HL-60/S4 (cell line): Measurements from ENCODE around the gene OR5J2.
"Not testable (repeated sequence)": the region's sequence is repeated elsewhere in the genome, so short reads cannot be mapped to it uniquely, and the experiment has no call there.

Experiments
- in situ Hi-C: fragments of 300-500 bp; cut with MboI; formaldehyde crosslinking; loops from 2 replicates; pipeline ENCODE4 v1.14.3; 2022; ENCODE audit warnings: low sequenced_read_pairs

Gene OR5J2

DNA sequence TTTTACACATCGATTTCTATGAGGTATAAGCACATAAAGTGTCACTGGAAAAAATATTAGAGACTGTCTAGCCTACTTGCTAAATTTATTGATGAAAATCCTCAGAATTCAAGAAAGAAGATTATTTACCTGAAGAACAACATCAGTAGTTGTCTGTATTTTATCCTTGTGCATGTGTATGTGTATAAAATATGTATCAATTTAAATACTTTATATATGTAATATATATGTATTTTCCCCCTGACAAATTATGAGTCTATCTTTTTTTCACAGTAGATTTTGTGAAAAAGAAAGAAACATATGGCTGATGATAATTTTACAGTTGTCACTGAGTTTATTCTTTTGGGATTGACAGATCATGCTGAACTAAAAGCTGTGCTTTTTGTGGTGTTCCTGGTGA is at the start of gene OR5J2:
OR5J2 (plus strand) TSS at position 301 of the 400 bp plus-strand sequence; CDS start at position 301, 0 bp downstream.
- in situ Hi-C loops = no loop called here

- in situ Hi-C loops = no loop called here
Measured at GRCh38 chr11:56140151-56140661, 36.2 kb upstream of the OR5J2 start, which contains the start of gene OR8J3. Gene OR8J3, minus strand, starts transcription at chr11:56140201. Its CDS starts 2,483 bp downstream, at chr11:56137718.

- in situ Hi-C loops = not testable (repeated sequence)
Measured at GRCh38 chr11:56143681-56144080, 32.7 kb upstream of the OR5J2 start.

GRCh38 chr11:56151376-56151775 is 25.0 kb upstream of the OR5J2 start:
- in situ Hi-C loops = no loop called here

GRCh38 chr11:56152333-56152732 is 24.1 kb upstream of the OR5J2 start:
- in situ Hi-C loops = no loop called here

- in situ Hi-C loops = no loop called here
Measured at GRCh38 chr11:56160217-56160616, 16.2 kb upstream of the OR5J2 start, which contains the start of gene OR8K5. Gene OR8K5, minus strand, starts transcription at chr11:56160317. Its CDS starts 0 bp downstream, at chr11:56160317.

GRCh38 chr11:56163804-56164203 is 12.6 kb upstream of the OR5J2 start:
- in situ Hi-C loops = no loop called here

DNA sequence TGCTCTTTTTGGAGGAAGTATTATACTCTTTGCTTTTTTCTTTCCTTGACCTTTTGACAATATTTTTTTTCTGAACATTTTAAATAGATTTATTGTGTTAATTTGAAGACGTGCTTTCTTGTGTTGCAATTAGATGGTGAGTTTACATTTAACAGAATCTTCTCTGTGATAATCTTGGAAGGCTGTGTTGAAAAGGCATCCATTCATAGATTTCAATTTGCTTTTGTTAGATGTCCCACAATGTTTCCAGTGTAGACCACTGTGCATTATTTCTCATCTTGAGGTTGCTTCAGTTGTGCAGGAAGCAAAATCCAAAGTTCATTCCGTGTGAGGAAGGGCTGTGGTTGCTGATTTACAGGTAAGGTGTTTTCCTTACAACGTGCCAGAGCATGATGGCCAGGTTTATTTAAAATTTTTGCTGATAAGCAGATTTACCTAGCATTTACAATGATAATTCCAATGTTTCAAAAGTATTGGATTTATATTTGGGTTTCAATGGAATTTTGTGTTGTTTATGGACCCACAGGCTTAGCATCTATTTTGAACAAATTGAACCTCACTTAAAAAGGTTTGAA is 4.1 kb upstream of the OR5J2 start:
- in situ Hi-C loops = no loop called here

DNA sequence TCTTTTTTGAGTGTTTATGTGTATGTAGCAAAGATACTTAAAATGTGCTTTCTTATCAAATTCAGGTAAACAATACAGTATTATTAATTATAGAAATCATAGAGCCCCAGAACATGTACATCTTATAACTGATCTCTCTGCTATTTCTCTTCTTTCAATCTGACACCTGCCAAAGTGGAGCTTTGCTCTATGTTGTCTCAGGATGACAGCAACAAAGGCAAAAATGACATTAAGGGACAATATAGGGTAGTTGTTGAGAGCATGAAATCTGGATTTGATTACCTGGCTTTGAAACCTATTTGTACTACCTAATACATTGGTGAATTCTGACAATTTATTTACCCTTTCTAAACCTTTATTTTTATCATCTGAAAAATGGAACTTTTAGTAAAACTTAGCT is 7.0 kb downstream of the OR5J2 start:
- in situ Hi-C loops = no loop called here

- in situ Hi-C loops = no loop called here
Measured at GRCh38 chr11:56188602-56189001, 12.2 kb downstream of the OR5J2 start.

DNA sequence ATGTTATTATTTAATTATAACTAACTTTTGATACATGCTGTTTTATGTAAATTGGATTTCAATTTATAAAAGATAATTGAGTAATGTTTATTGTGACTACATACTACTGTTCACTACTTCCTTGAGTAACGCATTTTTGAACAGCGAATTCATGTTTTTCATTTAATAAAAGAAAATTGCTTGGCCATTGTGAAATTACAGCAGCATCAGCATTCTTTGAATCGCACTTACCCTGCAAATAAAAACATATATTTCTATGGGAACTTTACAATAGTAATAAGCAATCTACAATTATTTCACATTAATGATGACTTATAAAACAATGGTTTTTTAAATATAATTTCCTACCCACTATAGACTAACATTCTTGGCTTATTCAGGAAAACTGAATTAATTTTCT is 20.3 kb downstream of the OR5J2 start:
- in situ Hi-C loops = no loop called here

- in situ Hi-C loops = no loop called here
Measured at GRCh38 chr11:56197367-56197766, 20.9 kb downstream of the OR5J2 start.

- in situ Hi-C loops = no loop called here
Measured at GRCh38 chr11:56207790-56208189, 31.4 kb downstream of the OR5J2 start.

GRCh38 chr11:56214537-56214936 is 38.1 kb downstream of the OR5J2 start:
- in situ Hi-C loops = no loop called here

DNA sequence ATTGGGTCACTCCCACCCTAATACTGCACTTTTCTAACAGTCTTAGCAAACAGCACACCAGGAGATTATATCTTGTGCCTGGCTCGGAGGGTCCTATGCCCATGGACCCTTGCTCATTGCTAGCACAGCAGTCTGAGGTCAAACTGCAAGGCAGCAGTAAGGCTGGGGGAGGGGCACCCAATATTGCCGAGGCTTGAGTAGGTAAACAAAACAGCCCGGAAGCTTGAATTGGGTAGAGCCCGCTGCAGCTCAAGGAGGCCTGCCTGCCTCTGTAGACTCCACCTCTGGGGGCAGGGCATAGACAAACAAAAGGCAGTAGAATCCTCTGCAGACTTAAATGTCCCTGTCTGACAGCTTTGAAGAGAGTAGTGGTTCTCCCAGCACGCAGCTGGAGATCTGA is 43.3 kb downstream of the OR5J2 start:
- in situ Hi-C loops = not testable (repeated sequence)
